K562 (cell line): Measurements from ENCODE around the gene REXO2. TPM values are rescaled to one million over a fixed set of nuclear protein-coding genes. Genes with fewer than 3 reads are reported as not detected.

ENCODE experiments used
- polyA plus RNA-seq, 8 experiments: library from polyadenylated mRNA; depleted of rRNA in 4 of 8; stranded (reverse) in 5 of 8; unstranded in 3 of 8; fragments of >200 nt; fragmentation: Nextera tagmentation in 2 of 8; fragmentation: Illumina TruSeq in 1 of 8; extraction: Ambion mirVana in 2 of 8; extraction: Trizol in 1 of 8; gene quantifications; 2 replicates each; pipeline versions ENCODE4 v1.2.1 to v1.2.3, GENCODE V29; 2011 to 2014; ENCODE audit warnings: inconsistent platforms in 1 of 8, missing spikeins in 1 of 8
- total RNA-seq, 7 experiments: library from RNA; depleted of rRNA in 6 of 7; stranded (reverse); fragments of >200 nt in 6 of 7; fragmentation: Illumina TruSeq in 2 of 7; extraction: Trizol in 2 of 7; gene quantifications; 2 replicates each; pipeline versions ENCODE4 v1.2.1 to v1.2.3, GENCODE V29; 2011 to 2021; ENCODE audit warnings: low replicate concordance in 1 of 7

REXO2 gene
- total and polyA plus RNA-seq, 9 of the 15 experiments (the other 6 are each of a cell fraction or from before 2014, with no cell fraction given): 143 to 370 (median 193) TPM

Other genes with a start within 250 kb of the REXO2 start
- 14.3 and 14.6 TPM in 2 replicates for gene NNMT, start 143.1 kb upstream of the REXO2 start, total RNA-seq (2014; rRNA removed)
- 9.3 and 11.0 TPM in 2 replicates for gene NNMT, start 143.1 kb upstream of the REXO2 start, total RNA-seq (2014; rRNA removed; fragmentation: Illumina TruSeq; extraction: Trizol)
- 8.6 and 9.5 TPM in 2 replicates for gene NNMT, start 143.1 kb upstream of the REXO2 start, total RNA-seq (2015; rRNA removed; fragmentation: Illumina TruSeq; extraction: Trizol)
- 11.2 and 11.7 TPM in 2 replicates for gene NNMT, start 143.1 kb upstream of the REXO2 start, total RNA-seq (2021)
- 9.8 and 15.0 TPM in 2 replicates for gene NNMT, start 143.1 kb upstream of the REXO2 start, polyA plus RNA-seq (2011; rRNA removed)
- gene NNMT, start 143.1 kb upstream of the REXO2 start, polyA plus RNA-seq (2014; fragmentation: Illumina TruSeq; extraction: Trizol): 6.1 and 9.1 TPM in 2 replicates
- gene NNMT, start 143.1 kb upstream of the REXO2 start, polyA plus RNA-seq (2014; fragmentation: Nextera tagmentation; extraction: Ambion mirVana): 10 to 100 TPM; 10.0 to 13.4 TPM
- gene NNMT, start 143.1 kb upstream of the REXO2 start, polyA plus RNA-seq (2014; rRNA removed): 9.0 and 11.5 TPM in 2 replicates
- gene C11orf71, start 39.0 kb upstream of the REXO2 start, total RNA-seq (2014; rRNA removed): 10.1 and 13.4 TPM in 2 replicates
- gene C11orf71, start 39.0 kb upstream of the REXO2 start, total RNA-seq (2014; rRNA removed; fragmentation: Illumina TruSeq; extraction: Trizol): 8.0 and 8.5 TPM in 2 replicates
- gene C11orf71, start 39.0 kb upstream of the REXO2 start, total RNA-seq (2015; rRNA removed; fragmentation: Illumina TruSeq; extraction: Trizol): 8.9 and 9.1 TPM in 2 replicates
- gene C11orf71, start 39.0 kb upstream of the REXO2 start, total RNA-seq (2021): 10.4 and 10.8 TPM in 2 replicates
- 13.6 and 15.1 TPM in 2 replicates for gene C11orf71, start 39.0 kb upstream of the REXO2 start, polyA plus RNA-seq (2011; rRNA removed)
- gene C11orf71, start 39.0 kb upstream of the REXO2 start, polyA plus RNA-seq (2014; fragmentation: Illumina TruSeq; extraction: Trizol): 8.8 and 8.9 TPM in 2 replicates
- gene C11orf71, start 39.0 kb upstream of the REXO2 start, polyA plus RNA-seq (2014; fragmentation: Nextera tagmentation; extraction: Ambion mirVana): 1 to 10 TPM; 2.9 to 4.3 TPM
- 14.7 and 19.5 TPM in 2 replicates for gene C11orf71, start 39.0 kb upstream of the REXO2 start, polyA plus RNA-seq (2014; rRNA removed)
- 21.7 and 27.4 TPM in 2 replicates for gene RBM7, start 38.8 kb upstream of the REXO2 start, total RNA-seq (2014; rRNA removed)
- 42.2 and 52.5 TPM in 2 replicates for gene RBM7, start 38.8 kb upstream of the REXO2 start, total RNA-seq (2014; rRNA removed; fragmentation: Illumina TruSeq; extraction: Trizol)
- 45.7 and 49.6 TPM in 2 replicates for gene RBM7, start 38.8 kb upstream of the REXO2 start, total RNA-seq (2015; rRNA removed; fragmentation: Illumina TruSeq; extraction: Trizol)
- 28.5 and 31.3 TPM in 2 replicates for gene RBM7, start 38.8 kb upstream of the REXO2 start, total RNA-seq (2021)
- gene RBM7, start 38.8 kb upstream of the REXO2 start, polyA plus RNA-seq (2011; rRNA removed): 59.2 and 72.0 TPM in 2 replicates
- gene RBM7, start 38.8 kb upstream of the REXO2 start, polyA plus RNA-seq (2014; fragmentation: Illumina TruSeq; extraction: Trizol): 54.0 and 55.7 TPM in 2 replicates
- gene RBM7, start 38.8 kb upstream of the REXO2 start, polyA plus RNA-seq (2014; fragmentation: Nextera tagmentation; extraction: Ambion mirVana): 10 to 100 TPM; 62.7 to 76.8 TPM
- gene RBM7, start 38.8 kb upstream of the REXO2 start, polyA plus RNA-seq (2014; rRNA removed): 24.1 and 26.0 TPM in 2 replicates
- not detected in 2 replicates for gene NXPE1, start 120.4 kb downstream of the REXO2 start, total RNA-seq (2014; rRNA removed)
- gene NXPE1, start 120.4 kb downstream of the REXO2 start, total RNA-seq (2014; rRNA removed; fragmentation: Illumina TruSeq; extraction: Trizol): not detected in 2 replicates
- not detected in 2 replicates for gene NXPE1, start 120.4 kb downstream of the REXO2 start, total RNA-seq (2015; rRNA removed; fragmentation: Illumina TruSeq; extraction: Trizol)
- 0.45 TPM in 1 of 2 replicates, not detected in the other for gene NXPE1, start 120.4 kb downstream of the REXO2 start, total RNA-seq (2021)
- gene NXPE1, start 120.4 kb downstream of the REXO2 start, polyA plus RNA-seq (2011; rRNA removed): not detected in 2 replicates
- gene NXPE1, start 120.4 kb downstream of the REXO2 start, polyA plus RNA-seq (2014; fragmentation: Illumina TruSeq; extraction: Trizol): not detected in 2 replicates
- gene NXPE1, start 120.4 kb downstream of the REXO2 start, polyA plus RNA-seq (2014; fragmentation: Nextera tagmentation; extraction: Ambion mirVana): not detected
- gene NXPE1, start 120.4 kb downstream of the REXO2 start, polyA plus RNA-seq (2014; rRNA removed): not detected in 2 replicates
- not detected in 2 replicates for gene NXPE4, start 156.3 kb downstream of the REXO2 start, total RNA-seq (2014; rRNA removed)
- not detected in 2 replicates for gene NXPE4, start 156.3 kb downstream of the REXO2 start, total RNA-seq (2014; rRNA removed; fragmentation: Illumina TruSeq; extraction: Trizol)
- gene NXPE4, start 156.3 kb downstream of the REXO2 start, total RNA-seq (2015; rRNA removed; fragmentation: Illumina TruSeq; extraction: Trizol): not detected in 2 replicates
- not detected in 2 replicates for gene NXPE4, start 156.3 kb downstream of the REXO2 start, total RNA-seq (2021)
- gene NXPE4, start 156.3 kb downstream of the REXO2 start, polyA plus RNA-seq (2011; rRNA removed): not detected in 2 replicates
- not detected in 2 replicates for gene NXPE4, start 156.3 kb downstream of the REXO2 start, polyA plus RNA-seq (2014; fragmentation: Illumina TruSeq; extraction: Trizol)
- gene NXPE4, start 156.3 kb downstream of the REXO2 start, polyA plus RNA-seq (2014; fragmentation: Nextera tagmentation; extraction: Ambion mirVana): not detected
- not detected in 2 replicates for gene NXPE4, start 156.3 kb downstream of the REXO2 start, polyA plus RNA-seq (2014; rRNA removed)
- gene NXPE2, start 239.1 kb downstream of the REXO2 start, total RNA-seq (2014; rRNA removed): not detected in 2 replicates
- gene NXPE2, start 239.1 kb downstream of the REXO2 start, total RNA-seq (2014; rRNA removed; fragmentation: Illumina TruSeq; extraction: Trizol): not detected in 2 replicates
- not detected in 2 replicates for gene NXPE2, start 239.1 kb downstream of the REXO2 start, total RNA-seq (2015; rRNA removed; fragmentation: Illumina TruSeq; extraction: Trizol)
- gene NXPE2, start 239.1 kb downstream of the REXO2 start, total RNA-seq (2021): 0.13 TPM in 1 of 2 replicates, not detected in the other
- gene NXPE2, start 239.1 kb downstream of the REXO2 start, polyA plus RNA-seq (2011; rRNA removed): not detected in 2 replicates
- not detected in 2 replicates for gene NXPE2, start 239.1 kb downstream of the REXO2 start, polyA plus RNA-seq (2014; fragmentation: Illumina TruSeq; extraction: Trizol)
- gene NXPE2, start 239.1 kb downstream of the REXO2 start, polyA plus RNA-seq (2014; fragmentation: Nextera tagmentation; extraction: Ambion mirVana): not detected
- 0.07 TPM in 1 of 2 replicates, not detected in the other for gene NXPE2, start 239.1 kb downstream of the REXO2 start, polyA plus RNA-seq (2014; rRNA removed)